Activated CD4-positive, alpha-beta T cell treated with anti-CD3 and anti-CD28 coated beads for 36 hours (primary cell): ENCODE data around the gene GRM5. TPM values are rescaled to one million over a fixed set of nuclear protein-coding genes. Genes with fewer than 3 reads are reported as not detected.

Experiments
- ATAC-seq: fragments of 200-7000 bp; cut with Tn5 transposase; one replicate; pipeline ENCODE4 v1.10.0; 2021; ENCODE audit warnings: mild to moderate bottlenecking, moderate library complexity
- CTCF ChIA-PET: fragments of 350-600 bp; sonication (Branson Sonifier 250); formaldehyde crosslinking; loops from one replicate; lab custom pipeline; 2021; ENCODE audit warnings: antibody characterized with exemption; lab: Charles Lee
- POLR2A ChIA-PET: fragments of 350-600 bp; sonication (Branson Sonifier 250); formaldehyde crosslinking; loops from one replicate; lab custom pipeline; 2021; ENCODE audit warnings: antibody characterized with exemption, inconsistent platforms; lab: Charles Lee
- DNase-seq: peaks from one replicate; pipeline ENCODE4 v3.0.0-alpha.2; 2020
- H3K27ac Mint-ChIP-seq: one replicate; pipeline ENCODE4 v1.8.0; 2021; ENCODE audit warnings: mixed read lengths
- H3K27me3 Mint-ChIP-seq: one replicate; pipeline ENCODE4 v1.8.0; 2021; ENCODE audit warnings: mixed read lengths
- H3K36me3 Mint-ChIP-seq: one replicate; pipeline ENCODE4 v1.8.0; 2021; ENCODE audit warnings: low read depth, mixed read lengths
- H3K4me1 Mint-ChIP-seq: one replicate; pipeline ENCODE4 v1.8.0; 2021; ENCODE audit warnings: mixed read lengths
- H3K4me3 Mint-ChIP-seq: one replicate; pipeline ENCODE4 v1.8.0; 2021; ENCODE audit warnings: mild to moderate bottlenecking, moderate library complexity, mixed read lengths
- H3K9me3 Mint-ChIP-seq: one replicate; pipeline ENCODE4 v1.8.0; 2021; ENCODE audit warnings: low read depth, mixed read lengths
- intact Hi-C, 2 experiments: fragments of 100-400 bp; cut with DNase I in 1 of 2; cut with micrococcal nuclease in 1 of 2; formaldehyde crosslinking; loops; one replicate each; pipeline versions ENCODE4 v1.14.2 to v1.15.1; 2022 to 2024; cut with DNase I, micrococcal nuclease
- total RNA-seq, 2 experiments: library from RNA; stranded (reverse); gene quantifications; one replicate each; pipeline ENCODE4 v1.2.3, GENCODE V29; 2021

Gene GRM5
- total RNA-seq, 2 experiments from 2014 or later, result not detected

DNA sequence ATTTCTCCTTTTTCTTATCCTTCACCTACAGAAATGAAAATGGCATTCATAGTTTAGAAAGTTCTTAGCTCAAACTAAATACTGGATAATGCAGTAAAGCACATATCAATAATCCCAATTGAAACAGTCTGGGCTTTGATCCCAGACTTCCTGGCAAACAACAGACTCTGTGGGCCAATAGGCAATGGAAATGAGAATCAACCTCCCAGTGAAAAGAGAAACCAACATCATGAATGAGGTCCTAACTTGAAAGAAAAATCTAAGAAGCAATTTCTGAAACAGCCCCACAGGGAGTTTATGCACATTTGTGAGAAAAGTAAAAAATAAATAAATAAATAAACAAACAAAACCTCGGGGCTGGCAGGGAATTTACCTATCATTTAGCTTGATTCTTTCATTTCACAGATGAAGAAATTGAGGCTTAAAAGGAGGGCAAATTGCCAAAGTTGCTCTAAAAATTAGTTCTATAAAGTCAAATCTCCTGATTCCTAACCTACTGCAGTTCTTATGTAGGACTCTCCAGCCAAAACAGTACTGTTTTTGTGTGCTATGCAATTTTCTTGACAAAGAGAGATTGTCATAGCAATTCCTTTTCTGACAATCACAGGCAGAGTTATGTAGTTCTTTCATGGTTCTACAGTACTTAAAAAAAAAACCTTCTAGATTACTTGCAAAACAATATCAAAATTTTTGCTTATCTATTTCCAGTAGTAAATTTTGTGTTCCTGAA lies 265.8 kb downstream of the GRM5 start:
- Mint-ChIP-seq H3K27ac (no peak overlapping the region), H3K4me3 (no peak overlapping the region), H3K36me3 (no peaks in the 10 kb centered on the region), H3K9me3 (no peaks in the 10 kb centered on the region), H3K27me3 (no peaks in the 10 kb centered on the region), H3K4me1 (peaks cover 6% of the 10 kb centered on the region)
- POLR2A ChIA-PET, result no interaction called here
- intact Hi-C loops, result no loop called here
- CTCF ChIA-PET, result no interaction called here
- DNase-seq, result no peak
- ATAC-seq, result no peak

DNA sequence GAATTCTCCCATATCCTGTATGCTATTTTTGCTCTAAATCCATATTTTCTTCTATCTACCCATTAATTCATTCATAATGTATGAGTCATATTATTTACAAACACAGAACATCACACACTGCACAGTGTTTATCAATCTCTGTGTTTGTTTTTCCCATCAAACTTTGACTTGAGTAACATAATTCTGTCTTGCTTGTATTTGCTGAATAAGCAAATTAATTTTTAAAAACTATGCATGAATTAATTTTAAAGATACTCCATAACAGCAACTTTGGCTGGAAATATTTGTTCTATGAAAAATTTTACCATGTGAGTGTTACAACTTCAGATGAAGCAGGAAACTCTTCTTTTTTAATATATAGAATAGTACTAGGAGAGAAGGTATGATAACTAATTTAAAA lies 275.6 kb downstream of the GRM5 start:
- no peaks in the 10 kb centered on the region for H3K27me3 Mint-ChIP-seq
- H3K9me3 Mint-ChIP-seq, result no peaks in the 10 kb centered on the region
- POLR2A ChIA-PET, result no interaction called here
- no peak for ATAC-seq
- CTCF ChIA-PET, result no interaction called here
- DNase-seq, result no peak
- H3K4me1 Mint-ChIP-seq, result no peaks in the 10 kb centered on the region
- no peak overlapping the region for H3K27ac Mint-ChIP-seq
- intact Hi-C loops, result no loop called here
- no peaks in the 10 kb centered on the region for H3K36me3 Mint-ChIP-seq
- no peak overlapping the region for H3K4me3 Mint-ChIP-seq

DNA sequence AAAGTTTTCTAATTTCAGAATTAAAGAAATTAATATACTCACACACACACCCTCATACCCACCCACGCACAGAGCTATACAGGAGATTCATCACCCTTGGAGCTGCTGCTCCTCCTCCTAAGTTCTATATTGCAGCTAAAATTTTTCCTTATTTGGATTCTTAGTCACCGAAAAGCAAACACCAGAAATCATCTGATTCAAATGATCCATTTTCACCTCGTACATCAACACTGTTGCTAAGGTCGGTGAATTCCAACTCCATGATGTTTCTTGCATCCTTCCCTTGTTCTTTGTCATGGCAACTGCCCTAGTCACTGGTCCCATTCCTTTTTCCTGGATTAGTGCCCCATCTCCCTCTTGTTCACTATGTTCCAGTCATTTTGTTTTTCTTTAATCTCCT lies 286.2 kb downstream of the GRM5 start:
- CTCF ChIA-PET, result interaction anchor here (1.1 kb wide), 1 partner anchor 16 kb away, joined by 3 read pairs; no protein-coding TSS in a partner anchor
- H3K27ac Mint-ChIP-seq, result no peak overlapping the region
- ATAC-seq, result no peak
- no peak for DNase-seq
- POLR2A ChIA-PET, result no interaction called here
- H3K9me3 Mint-ChIP-seq, result no peaks in the 10 kb centered on the region
- no peaks in the 10 kb centered on the region for H3K27me3 Mint-ChIP-seq
- H3K4me1 Mint-ChIP-seq, result peaks cover 5% of the 10 kb centered on the region
- no peak overlapping the region for H3K4me3 Mint-ChIP-seq
- intact Hi-C loops, result no loop called here
- H3K36me3 Mint-ChIP-seq, result no peaks in the 10 kb centered on the region

DNA sequence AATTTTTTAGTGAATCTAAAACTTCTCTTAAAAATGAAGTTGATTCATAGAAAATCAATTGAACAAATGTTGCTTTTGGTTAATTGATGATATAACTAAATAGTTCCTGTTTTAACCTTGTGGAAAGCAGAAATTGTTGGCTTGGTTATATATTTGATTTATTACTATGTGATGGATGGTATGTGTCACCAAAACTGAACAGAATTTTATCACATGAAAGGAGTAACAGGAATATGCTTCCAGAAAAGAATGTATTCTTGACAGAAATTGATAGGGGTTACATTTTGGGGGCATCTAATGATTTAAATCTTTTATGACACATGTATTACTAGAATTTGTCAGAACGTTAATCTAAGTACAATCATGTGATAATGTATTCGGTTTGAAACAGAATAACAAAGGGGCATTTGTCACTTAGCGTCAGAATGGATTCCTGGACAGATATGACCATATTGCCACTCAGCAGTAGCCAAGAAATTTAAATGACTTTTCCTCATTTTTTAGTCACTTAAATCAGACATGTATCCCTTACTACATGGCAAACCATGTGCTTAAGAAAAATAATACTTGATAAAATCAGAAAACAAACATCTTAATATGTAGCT lies 295.2 kb downstream of the GRM5 start:
- DNase-seq (no peak), ATAC-seq (no peak)
- Mint-ChIP-seq H3K4me3 (no peak overlapping the region), H3K9me3 (no peaks in the 10 kb centered on the region), H3K4me1 (no peaks in the 10 kb centered on the region), H3K27me3 (no peaks in the 10 kb centered on the region), H3K27ac (no peak overlapping the region), H3K36me3 (no peaks in the 10 kb centered on the region)
- CTCF ChIA-PET, result no interaction called here
- POLR2A ChIA-PET, result no interaction called here
- intact Hi-C loops, result no loop called here

DNA sequence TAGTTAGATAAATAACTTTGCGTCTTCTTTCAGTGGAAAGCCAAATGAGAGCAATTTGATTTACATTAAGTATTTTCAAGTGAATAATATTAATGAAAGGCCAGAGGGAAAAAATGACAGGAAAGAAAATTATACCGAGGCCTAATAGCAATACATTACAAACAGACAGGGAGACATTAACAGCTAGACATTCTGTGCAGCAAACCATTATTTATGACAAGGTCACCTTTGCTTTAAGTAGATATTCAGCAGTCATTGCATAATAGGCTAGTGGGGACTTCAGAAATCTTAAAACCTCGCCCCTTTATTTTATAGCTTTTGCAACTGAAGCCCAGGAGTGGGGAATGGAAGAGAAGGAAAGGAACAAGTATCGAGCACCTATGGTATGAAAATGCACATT lies 321.6 kb downstream of the GRM5 start:
- no peak for DNase-seq
- intact Hi-C loops, result no loop called here
- H3K4me1 Mint-ChIP-seq, result no peaks in the 10 kb centered on the region
- H3K27me3 Mint-ChIP-seq, result no peaks in the 10 kb centered on the region
- H3K36me3 Mint-ChIP-seq, result no peaks in the 10 kb centered on the region
- no peak overlapping the region for H3K4me3 Mint-ChIP-seq
- H3K27ac Mint-ChIP-seq, result no peak overlapping the region
- no peak for ATAC-seq
- ChIA-PET CTCF (no interaction called here), POLR2A (no interaction called here)
- no peaks in the 10 kb centered on the region for H3K9me3 Mint-ChIP-seq

DNA sequence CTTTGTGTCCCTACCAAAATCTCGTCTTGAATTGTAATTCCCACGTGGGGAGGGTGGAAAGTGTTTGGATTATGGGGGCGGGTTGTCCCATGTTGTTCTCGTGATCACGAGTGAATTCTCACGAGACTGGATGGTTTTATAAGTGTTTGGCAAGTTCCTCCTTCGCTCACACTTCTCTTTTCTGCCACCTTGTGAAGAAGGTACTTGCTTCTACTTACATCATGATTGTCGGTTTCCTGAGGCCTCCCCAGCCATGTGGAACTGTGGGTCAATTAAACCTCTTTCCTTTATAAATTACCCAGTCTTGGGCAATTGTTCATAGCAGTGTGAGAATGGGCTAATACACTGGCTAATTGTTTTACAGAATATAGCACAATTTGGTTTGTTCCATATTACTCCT lies 326.3 kb downstream of the GRM5 start:
- ChIA-PET CTCF (no interaction called here), POLR2A (no interaction called here)
- Mint-ChIP-seq H3K36me3 (no peaks in the 10 kb centered on the region), H3K9me3 (no peaks in the 10 kb centered on the region), H3K4me3 (no peak overlapping the region), H3K27me3 (no peaks in the 10 kb centered on the region), H3K4me1 (no peaks in the 10 kb centered on the region), H3K27ac (no peak overlapping the region)
- DNase-seq, result no peak
- intact Hi-C loops, result no loop called here
- ATAC-seq, result no peak

DNA sequence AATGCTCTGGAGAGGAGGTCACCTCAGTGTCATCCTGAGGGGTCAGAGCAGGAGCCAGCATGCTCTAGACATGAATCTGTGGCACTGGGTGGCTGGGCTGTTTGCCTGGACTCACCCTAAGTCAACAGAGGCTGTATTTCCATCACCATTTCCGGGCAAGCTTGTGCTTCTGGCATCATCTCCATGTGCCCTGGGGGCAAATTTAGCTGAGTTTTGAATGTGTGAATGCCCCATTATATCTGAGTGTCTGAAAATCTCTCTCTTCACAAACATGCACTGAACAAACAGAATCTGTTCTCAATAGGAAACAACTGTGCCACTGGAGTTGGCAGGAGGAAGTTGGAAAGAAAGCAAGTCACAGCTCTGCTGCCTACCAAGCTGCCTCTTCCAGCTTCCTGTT lies 356.2 kb downstream of the GRM5 start:
- no peaks in the 10 kb centered on the region for H3K36me3 Mint-ChIP-seq
- peaks cover 4% of the 10 kb centered on the region for H3K4me1 Mint-ChIP-seq
- intact Hi-C loops, result no loop called here
- DNase-seq (no peak), ATAC-seq (no peak)
- ChIA-PET POLR2A (no interaction called here), CTCF (no interaction called here)
- no peaks in the 10 kb centered on the region for H3K9me3 Mint-ChIP-seq
- H3K27me3 Mint-ChIP-seq, result no peaks in the 10 kb centered on the region
- no peak overlapping the region for H3K27ac Mint-ChIP-seq
- no peak overlapping the region for H3K4me3 Mint-ChIP-seq

DNA sequence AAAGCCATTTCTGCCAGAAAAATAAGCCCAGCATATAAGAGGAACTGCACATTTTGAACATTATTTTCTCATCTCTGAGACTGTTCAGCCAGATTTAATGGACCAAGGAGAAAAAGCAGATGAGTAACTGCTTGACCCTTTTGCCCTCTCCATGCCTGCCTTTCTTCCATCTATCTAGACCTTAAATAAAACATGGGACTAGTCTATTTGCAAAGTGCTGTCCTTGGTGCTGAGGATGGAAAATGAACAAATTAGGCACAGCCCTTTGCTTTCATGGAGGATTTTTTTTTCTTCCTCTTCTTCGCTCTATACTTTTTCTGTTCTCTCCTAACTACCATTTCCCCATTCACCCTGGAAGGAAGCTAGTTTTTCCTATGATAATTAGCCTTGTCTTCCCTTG lies 361.3 kb downstream of the GRM5 start:
- ATAC-seq (no peak), DNase-seq (no peak)
- POLR2A ChIA-PET, result no interaction called here
- Mint-ChIP-seq H3K4me3 (no peak overlapping the region), H3K27me3 (no peaks in the 10 kb centered on the region), H3K9me3 (no peaks in the 10 kb centered on the region), H3K27ac (no peak overlapping the region), H3K36me3 (no peaks in the 10 kb centered on the region), H3K4me1 (no peaks in the 10 kb centered on the region)
- CTCF ChIA-PET, result no interaction called here
- intact Hi-C loops, result no loop called here

DNA sequence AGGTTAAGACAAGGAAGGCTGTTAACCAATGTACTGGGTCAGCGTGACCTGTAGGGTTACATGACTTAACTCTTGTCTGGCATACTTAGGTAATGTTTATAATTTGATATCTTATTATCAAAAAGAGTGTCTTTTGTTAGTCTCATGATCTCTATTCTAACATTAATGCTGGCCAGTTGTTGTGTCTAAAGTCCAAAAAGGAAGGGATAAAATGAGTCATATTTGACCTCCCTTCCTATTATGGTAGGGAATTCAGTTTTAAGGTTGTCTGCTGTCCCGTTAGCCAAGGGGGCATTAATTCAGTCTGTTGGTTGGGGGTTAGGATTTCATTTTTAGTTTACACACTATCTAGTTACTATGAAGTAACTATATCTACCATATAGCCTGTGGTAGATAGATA lies 364.0 kb downstream of the GRM5 start:
- ChIA-PET POLR2A (no interaction called here), CTCF (interaction anchor here (1.0 kb wide), 1 partner anchor 8 kb away, joined by 3 read pairs; no protein-coding TSS in a partner anchor)
- Mint-ChIP-seq H3K27me3 (no peaks in the 10 kb centered on the region), H3K4me3 (no peak overlapping the region), H3K36me3 (no peaks in the 10 kb centered on the region), H3K27ac (no peak overlapping the region), H3K4me1 (no peaks in the 10 kb centered on the region), H3K9me3 (no peaks in the 10 kb centered on the region)
- DNase-seq, result no peak
- ATAC-seq, result no peak
- intact Hi-C loops, result no loop called here

DNA sequence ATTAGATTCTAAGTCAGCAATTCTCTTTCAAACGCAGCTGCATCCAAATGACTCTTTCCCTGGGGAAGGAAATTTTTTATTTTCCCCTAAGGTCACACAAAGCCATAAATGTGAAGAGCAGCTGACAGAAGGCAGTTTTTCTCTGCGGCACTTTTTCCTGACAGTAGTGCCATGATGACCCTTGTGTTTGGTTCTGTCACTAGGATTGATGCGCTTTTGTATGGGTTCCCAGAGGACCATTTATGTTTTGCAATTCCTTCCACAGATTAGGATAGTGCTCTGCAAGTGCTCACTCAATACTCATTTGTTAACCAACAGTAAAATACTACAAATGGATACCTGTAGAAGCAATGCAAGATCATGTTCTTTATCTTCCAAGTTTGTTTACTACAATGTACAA lies 368.6 kb downstream of the GRM5 start:
- H3K9me3 Mint-ChIP-seq, result no peaks in the 10 kb centered on the region
- ATAC-seq (no peak), DNase-seq (no peak)
- CTCF ChIA-PET, result no interaction called here
- no peak overlapping the region for H3K27ac Mint-ChIP-seq
- H3K36me3 Mint-ChIP-seq, result no peaks in the 10 kb centered on the region
- intact Hi-C loops, result no loop called here
- POLR2A ChIA-PET, result no interaction called here
- no peak overlapping the region for H3K4me3 Mint-ChIP-seq
- H3K4me1 Mint-ChIP-seq, result no peaks in the 10 kb centered on the region
- H3K27me3 Mint-ChIP-seq, result no peaks in the 10 kb centered on the region

DNA sequence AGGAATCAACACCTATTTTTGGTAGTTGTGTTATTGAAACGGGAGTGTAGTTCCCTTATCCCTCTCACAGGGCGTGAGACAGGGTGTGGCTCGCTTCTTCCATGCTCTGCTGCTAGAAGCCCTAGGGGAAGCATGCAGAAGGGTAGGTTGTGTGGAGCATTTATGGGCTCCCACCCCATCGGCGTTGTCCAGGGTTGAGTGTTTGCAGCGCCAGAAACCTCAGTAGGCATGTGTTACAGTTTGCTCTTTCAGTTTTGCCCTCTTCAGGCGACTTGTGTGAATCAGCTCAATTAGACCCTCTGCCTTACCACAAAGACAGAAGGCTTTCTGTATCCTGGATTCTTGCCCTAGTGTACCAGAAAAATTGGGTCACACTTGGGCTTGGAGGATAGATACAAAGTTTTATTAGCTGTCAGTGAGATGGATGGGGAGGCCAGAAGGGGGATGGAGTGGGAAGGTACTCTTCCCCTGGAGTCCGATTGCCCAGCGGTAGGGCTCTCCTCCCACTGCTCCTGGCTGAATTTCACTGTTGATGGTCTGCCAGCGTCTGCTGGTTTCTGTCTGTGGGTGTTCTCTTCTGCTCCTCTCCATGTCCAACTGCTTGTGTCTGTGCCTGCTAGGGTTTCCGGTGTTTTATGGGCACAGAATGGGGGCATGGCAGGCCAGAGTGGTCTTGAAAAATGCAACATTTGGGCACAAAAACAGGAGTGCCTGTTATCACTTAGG lies 369.9 kb downstream of the GRM5 start:
- Mint-ChIP-seq H3K27me3 (peaks cover 2% of the 10 kb centered on the region), H3K36me3 (no peaks in the 10 kb centered on the region), H3K27ac (no peak overlapping the region), H3K9me3 (no peaks in the 10 kb centered on the region), H3K4me3 (no peak overlapping the region), H3K4me1 (no peaks in the 10 kb centered on the region)
- ChIA-PET CTCF (no interaction called here), POLR2A (no interaction called here)
- ATAC-seq (no peak), DNase-seq (no peak)
- intact Hi-C loops, result no loop called here
